Prostate gland (tissue), 2 donors: Measurements from ENCODE around the gene MTCH1.

ENCODE experiments used
- CTCF ChIP-seq, 4 experiments: fragments of 200-600 bp in 2 of 4; fragments of 450-650 bp in 2 of 4; sonication (generic) in 2 of 4; IDR thresholded peaks; 1 replicate in 3 of 4; 2 replicates in 1 of 4; pipeline ENCODE4 v1.5.1; 2016 to 2019; ENCODE audit warnings: antibody characterized with exemption in 4 of 4, mild to moderate bottlenecking in 2 of 4, moderate library complexity in 2 of 4
- POLR2AphosphoS5 ChIP-seq: sonication (generic); formaldehyde crosslinking; IDR thresholded peaks from one replicate; pipeline ENCODE4 v1.6.1; 2017; ENCODE audit warnings: antibody characterized with exemption

DNA sequence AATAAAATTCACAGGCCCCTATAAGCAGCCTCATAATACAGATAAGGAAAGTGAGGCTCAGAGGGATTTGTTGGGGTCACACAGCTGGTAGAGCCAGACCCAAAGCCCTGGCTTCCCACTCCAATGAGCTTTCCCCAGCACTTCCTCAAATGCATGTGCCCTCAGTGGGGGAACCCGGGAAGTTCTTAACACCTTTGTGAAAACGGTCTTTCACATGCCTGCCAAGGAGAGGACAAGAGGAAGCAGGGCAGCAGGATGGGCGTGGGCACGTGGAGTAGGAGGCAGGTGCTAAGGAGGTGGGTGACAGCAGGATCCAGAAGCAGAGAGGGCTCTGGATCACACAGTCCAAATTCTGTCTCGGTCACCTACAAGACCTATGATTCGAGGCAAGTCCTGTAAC is 30.9 kb downstream of the MTCH1 start:
- TF ChIP-seq POLR2AphosphoS5 (no peak), CTCF (IDR thresholded peaks at IDR 0.05) (no peak)
